Sigmoid colon (tissue), 4 donors: Measurements from ENCODE around the gene TANGO2.

Experiments
- EP300 ChIP-seq, 4 donors: sonication (generic); formaldehyde crosslinking; IDR thresholded peaks; one replicate each; pipeline ENCODE4 v1.6.1; 2017; ENCODE audit warnings: antibody characterized with exemption in 4 of 4
- POLR2A ChIP-seq, 2 donors: fragments of 450-650 bp; IDR thresholded peaks; one replicate each; pipeline ENCODE4 v1.6.1; 2016; ENCODE audit warnings: antibody characterized with exemption in 2 of 2, mild to moderate bottlenecking in 2 of 2, moderate library complexity in 2 of 2
- POLR2AphosphoS5 ChIP-seq, 4 donors: sonication (generic); formaldehyde crosslinking; IDR thresholded peaks; one replicate each; pipeline ENCODE4 v1.6.1; 2017; ENCODE audit warnings: antibody characterized with exemption in 4 of 4
- TF ChIP-seq, protein P1 (sequence below), 4 experiments: fragments of 450-650 bp in 3 of 4; fragments of 200-600 bp in 1 of 4; IDR thresholded peaks; one replicate each; pipeline ENCODE4 v1.5.1; 2016 to 2019; ENCODE audit warnings: antibody characterized with exemption in 4 of 4, mild to moderate bottlenecking in 3 of 4, moderate library complexity in 2 of 4

DNA sequence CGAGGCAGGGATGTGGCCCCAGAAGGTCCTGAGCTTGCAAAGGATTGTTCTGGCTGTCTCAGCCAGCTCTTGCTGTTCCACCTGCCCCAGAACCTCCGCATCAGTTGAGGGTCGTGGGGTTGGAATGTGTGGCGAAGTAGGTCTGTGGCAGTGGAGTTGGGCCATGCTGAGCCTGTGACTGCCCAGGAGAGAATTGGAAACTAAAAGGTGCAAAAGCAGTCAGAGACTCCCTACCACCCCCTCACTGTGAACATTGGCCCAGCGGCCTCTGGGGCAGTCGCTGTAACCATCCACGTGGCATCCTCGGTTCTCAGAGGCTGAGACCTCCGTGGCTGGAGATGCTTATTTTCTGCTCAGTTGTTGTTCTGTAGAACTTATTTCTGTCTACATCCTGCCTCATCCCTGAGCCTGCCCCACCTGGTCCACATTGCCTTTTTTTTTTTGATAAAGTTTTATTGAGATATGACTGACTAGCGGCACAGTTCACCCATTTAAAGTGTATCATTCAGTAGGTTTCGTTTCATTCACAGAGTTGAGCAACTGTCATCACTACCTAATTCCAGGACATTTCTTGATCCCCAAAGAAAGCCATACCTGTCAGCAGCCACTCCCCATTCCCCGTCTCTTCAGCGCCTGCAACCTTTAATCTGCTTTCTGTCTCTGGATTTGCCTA is 36.8 kb downstream of the TANGO2 start:
- TF ChIP-seq, protein P1, sequence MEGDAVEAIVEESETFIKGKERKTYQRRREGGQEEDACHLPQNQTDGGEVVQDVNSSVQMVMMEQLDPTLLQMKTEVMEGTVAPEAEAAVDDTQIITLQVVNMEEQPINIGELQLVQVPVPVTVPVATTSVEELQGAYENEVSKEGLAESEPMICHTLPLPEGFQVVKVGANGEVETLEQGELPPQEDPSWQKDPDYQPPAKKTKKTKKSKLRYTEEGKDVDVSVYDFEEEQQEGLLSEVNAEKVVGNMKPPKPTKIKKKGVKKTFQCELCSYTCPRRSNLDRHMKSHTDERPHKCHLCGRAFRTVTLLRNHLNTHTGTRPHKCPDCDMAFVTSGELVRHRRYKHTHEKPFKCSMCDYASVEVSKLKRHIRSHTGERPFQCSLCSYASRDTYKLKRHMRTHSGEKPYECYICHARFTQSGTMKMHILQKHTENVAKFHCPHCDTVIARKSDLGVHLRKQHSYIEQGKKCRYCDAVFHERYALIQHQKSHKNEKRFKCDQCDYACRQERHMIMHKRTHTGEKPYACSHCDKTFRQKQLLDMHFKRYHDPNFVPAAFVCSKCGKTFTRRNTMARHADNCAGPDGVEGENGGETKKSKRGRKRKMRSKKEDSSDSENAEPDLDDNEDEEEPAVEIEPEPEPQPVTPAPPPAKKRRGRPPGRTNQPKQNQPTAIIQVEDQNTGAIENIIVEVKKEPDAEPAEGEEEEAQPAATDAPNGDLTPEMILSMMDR (IDR thresholded peaks at IDR 0.05) = no peak
- TF ChIP-seq POLR2A (IDR thresholded peaks at IDR 0.05) (no peak), EP300 (IDR thresholded peaks at IDR 0.05) (no peak), POLR2AphosphoS5 (IDR thresholded peaks at IDR 0.05) (no peak)
